MM.1S (cell line): Measurements from ENCODE around the gene SETBP1.

Experiments
- EZH2 ChIP-seq: fragments of 300-600 bp; sonication (generic); optimal IDR thresholded peaks from 2 replicates; pipeline ENCODE3; 2017; ENCODE audit warnings: low read depth, mild to moderate bottlenecking, antibody characterized with exemption, low read length, mixed read lengths
- TF ChIP-seq, protein P1 (sequence below): fragments of 300-600 bp; sonication (generic); IDR thresholded peaks from 2 replicates; pipeline ENCODE4 v1.5.1; 2016; ENCODE audit warnings: antibody characterized with exemption, low read length, mixed read lengths

DNA sequence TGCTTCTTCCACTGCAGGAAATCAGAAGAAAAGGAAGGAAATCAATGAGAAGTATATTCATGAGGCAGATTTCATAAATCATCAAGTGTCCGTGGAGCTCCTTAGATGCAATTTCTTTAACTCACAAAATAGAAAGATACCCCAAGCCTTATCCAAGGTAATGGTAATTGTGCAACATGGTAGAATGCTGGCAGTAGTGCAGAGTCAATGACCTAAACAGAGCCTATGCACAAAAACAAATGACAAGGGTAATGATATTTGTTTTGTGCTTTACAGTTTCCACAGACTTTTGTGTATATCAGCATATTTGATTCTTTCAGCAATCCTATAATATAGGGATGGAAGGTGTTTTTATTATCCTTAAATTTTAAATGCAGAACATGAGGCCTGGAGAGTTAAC is 102.7 kb downstream of the SETBP1 start:
- TF ChIP-seq, protein P1, sequence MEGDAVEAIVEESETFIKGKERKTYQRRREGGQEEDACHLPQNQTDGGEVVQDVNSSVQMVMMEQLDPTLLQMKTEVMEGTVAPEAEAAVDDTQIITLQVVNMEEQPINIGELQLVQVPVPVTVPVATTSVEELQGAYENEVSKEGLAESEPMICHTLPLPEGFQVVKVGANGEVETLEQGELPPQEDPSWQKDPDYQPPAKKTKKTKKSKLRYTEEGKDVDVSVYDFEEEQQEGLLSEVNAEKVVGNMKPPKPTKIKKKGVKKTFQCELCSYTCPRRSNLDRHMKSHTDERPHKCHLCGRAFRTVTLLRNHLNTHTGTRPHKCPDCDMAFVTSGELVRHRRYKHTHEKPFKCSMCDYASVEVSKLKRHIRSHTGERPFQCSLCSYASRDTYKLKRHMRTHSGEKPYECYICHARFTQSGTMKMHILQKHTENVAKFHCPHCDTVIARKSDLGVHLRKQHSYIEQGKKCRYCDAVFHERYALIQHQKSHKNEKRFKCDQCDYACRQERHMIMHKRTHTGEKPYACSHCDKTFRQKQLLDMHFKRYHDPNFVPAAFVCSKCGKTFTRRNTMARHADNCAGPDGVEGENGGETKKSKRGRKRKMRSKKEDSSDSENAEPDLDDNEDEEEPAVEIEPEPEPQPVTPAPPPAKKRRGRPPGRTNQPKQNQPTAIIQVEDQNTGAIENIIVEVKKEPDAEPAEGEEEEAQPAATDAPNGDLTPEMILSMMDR, result no peak
- no peak for TF ChIP-seq EZH2
